HepG2 (cell line): ENCODE results near the gene AUP1. TPM values are rescaled to one million over a fixed set of nuclear protein-coding genes. Genes with fewer than 3 reads are reported as not detected.

Experiments used
- DPF2 ChIP-seq: sonication (generic); formaldehyde crosslinking; IDR thresholded peaks from 2 replicates; pipeline ENCODE4 v1.4.0; 2020; ENCODE audit warnings: mild to moderate bottlenecking, low read depth, missing genetic modification reagents, borderline replicate concordance
- EP300 ChIP-seq, 3 experiments: sonication (generic) in 1 of 3; formaldehyde crosslinking in 1 of 3; IDR thresholded peaks; 2 replicates each; pipeline versions ENCODE4 v1.5.1 to v1.6.1; 2011 to 2020; ENCODE audit warnings: low read depth in 2 of 3, low read length in 2 of 3, borderline replicate concordance in 1 of 3, improper control_type of control experiment in 1 of 3, mild to moderate bottlenecking in 1 of 3, missing genetic modification reagents in 1 of 3, moderate library complexity in 1 of 3
- GATA4 ChIP-seq: sonication (generic); IDR thresholded peaks from 2 replicates; pipeline ENCODE4 v1.6.1; 2016; ENCODE audit warnings: antibody characterized with exemption, low read depth, borderline replicate concordance
- HNRNPH1 ChIP-seq: fragments of 200-400 bp; formaldehyde crosslinking; optimal IDR thresholded peaks from 2 replicates; pipeline ENCODE3; 2017; ENCODE audit warnings: mild to moderate bottlenecking, low read depth, low read length
- ISL2 ChIP-seq: sonication (generic); formaldehyde crosslinking; IDR thresholded peaks from 2 replicates; pipeline ENCODE4 v1.5.0; 2020; ENCODE audit warnings: missing genetic modification reagents
- KDM3A ChIP-seq: IDR thresholded peaks from 2 replicates; pipeline ENCODE4 v1.6.1; 2018; ENCODE audit warnings: low read depth, missing compliant biosample characterization
- MIER3 ChIP-seq: IDR thresholded peaks from 2 replicates; pipeline ENCODE4 v1.6.1; 2016; ENCODE audit warnings: missing compliant biosample characterization, borderline replicate concordance
- NFRKB ChIP-seq: fragments of 450-650 bp; IDR thresholded peaks from 2 replicates; pipeline ENCODE4 v1.6.1; 2017
- SALL2 ChIP-seq: sonication (generic); formaldehyde crosslinking; IDR thresholded peaks from 2 replicates; pipeline ENCODE4 v1.8.1; 2023; ENCODE audit warnings: mild to moderate bottlenecking, missing genetic modification reagents, inconsistent platforms
- ZFP90 ChIP-seq: sonication (generic); formaldehyde crosslinking; IDR thresholded peaks from 2 replicates; pipeline ENCODE4 v1.8.0; 2022; ENCODE audit warnings: missing genetic modification reagents, mild to moderate bottlenecking, inconsistent platforms, borderline replicate concordance
- ZNF143 ChIP-seq: sonication (generic); formaldehyde crosslinking; IDR thresholded peaks from 2 replicates; pipeline ENCODE4 v1.4.0; 2020; ENCODE audit warnings: missing genetic modification reagents
- ZNF17 ChIP-seq: sonication (generic); formaldehyde crosslinking; IDR thresholded peaks from 2 replicates; pipeline ENCODE4 v1.5.0; 2020; ENCODE audit warnings: mild to moderate bottlenecking, missing genetic modification reagents
- ZNF230 ChIP-seq: sonication (generic); formaldehyde crosslinking; IDR thresholded peaks from 2 replicates; pipeline ENCODE4 v1.4.0; 2020; ENCODE audit warnings: mild to moderate bottlenecking, missing genetic modification reagents
- ZNF280D ChIP-seq: sonication (generic); formaldehyde crosslinking; IDR thresholded peaks from 2 replicates; pipeline ENCODE4 v1.5.1; 2020; ENCODE audit warnings: mild to moderate bottlenecking, missing genetic modification reagents
- ZNF337 ChIP-seq: sonication (generic); formaldehyde crosslinking; IDR thresholded peaks from 2 replicates; pipeline ENCODE4 v1.5.1; 2020; ENCODE audit warnings: missing genetic modification reagents, low read depth, mild to moderate bottlenecking, borderline replicate concordance
- ZNF772 ChIP-seq: sonication (generic); formaldehyde crosslinking; IDR thresholded peaks from 2 replicates; pipeline ENCODE4 v1.5.0; 2020; ENCODE audit warnings: mild to moderate bottlenecking, missing genetic modification reagents
- polyA plus RNA-seq, 8 experiments: library from polyadenylated mRNA; depleted of rRNA in 3 of 8; stranded (reverse) in 7 of 8; unstranded in 1 of 8; fragments of >200 nt; fragmentation: Illumina TruSeq in 4 of 8; extraction: Trizol in 4 of 8; gene quantifications; 2 replicates each; pipeline versions ENCODE4 v1.2.1 to v1.2.3, GENCODE V29; 2011 to 2016; ENCODE audit warnings: low read depth in 4 of 8, missing spikeins in 1 of 8, mixed read lengths in 1 of 8; ENCODE audit not compliant: insufficient read depth in 1 of 8
- total RNA-seq, 5 experiments: library from RNA; depleted of rRNA; stranded (reverse); fragments of >200 nt; fragmentation: Illumina TruSeq; extraction: Trizol; gene quantifications; 2 replicates each; pipeline ENCODE4 v1.2.3, GENCODE V29; 2016; ENCODE audit warnings: low read depth in 1 of 5
- TF ChIP-seq, protein P1 (sequence below), 2 experiments: sonication (generic) in 1 of 2; formaldehyde crosslinking in 1 of 2; IDR thresholded peaks; 2 replicates each; pipeline versions ENCODE4 v1.4.0 to v1.6.1; 2016 to 2020; ENCODE audit warnings: borderline replicate concordance in 1 of 2, low read depth in 1 of 2, mild to moderate bottlenecking in 1 of 2, missing genetic modification reagents in 1 of 2
- TF ChIP-seq, protein P2 (sequence below): sonication (generic); formaldehyde crosslinking; IDR thresholded peaks from 2 replicates; pipeline ENCODE4 v1.8.0; 2022; ENCODE audit warnings: low read depth, missing genetic modification reagents

The AUP1 gene
- total and polyA plus RNA-seq, 2 of the 13 experiments (the other 11 are each of a cell fraction or from before 2014, with no cell fraction given) = 174 to 267 TPM

GRCh38 chr2:74482801-74483674 lies 46.5 kb downstream of the AUP1 start, which contains the start of the genes CCDC142 and TTC31 (continued):
- TF ChIP-seq SALL2 (CRISPR knock-in tag) (no peak), ZNF143 (peak; percentile 86), ZNF337 (CRISPR knock-in tag) (peak; percentile 92; the same call in 1 of the 2 replicates), KDM3A (peak; percentile 72), DPF2 (CRISPR knock-in tag) (0 out of 2 replicates have a peak, but pooled peaks have one; percentile 8), HNRNPH1 (peak; percentile 18), ISL2 (peak; percentile 50; the same call in 1 of the 2 replicates), ZNF280D (CRISPR knock-in tag) (peak; percentile 63), ZNF772 (CRISPR knock-in tag) (0 out of 2 replicates have a peak, but pooled peaks have one; percentile 48), EP300 (IDR thresholded peaks at IDR 0.05; ENCODE audit: low read depth in 2 of 2, low read length in 2 of 2) (0 out of 4 replicates have a peak, but pooled peaks of 1 of the 2 experiments have one; percentile 31), EP300 (CRISPR knock-in tag; IDR thresholded peaks at IDR 0.05; ENCODE audit: borderline replicate concordance) (0 out of 2 replicates have a peak, but pooled peaks have one; percentile 30), MIER3 (CRISPR knock-in tag) (peak; percentile 79; the same call in 1 of the 2 replicates), NFRKB (peak; percentile 59; the same call in 1 of the 2 replicates), GATA4 (peak; percentile 20; the same call in 1 of the 2 replicates), ZNF17 (CRISPR knock-in tag) (no peak), ZNF230 (CRISPR knock-in tag) (peak; percentile 84; the same call in 1 of the 2 replicates), ZFP90 (CRISPR knock-in tag) (peak; percentile 76; the same call in 1 of the 2 replicates)
- TF ChIP-seq, protein P1, sequence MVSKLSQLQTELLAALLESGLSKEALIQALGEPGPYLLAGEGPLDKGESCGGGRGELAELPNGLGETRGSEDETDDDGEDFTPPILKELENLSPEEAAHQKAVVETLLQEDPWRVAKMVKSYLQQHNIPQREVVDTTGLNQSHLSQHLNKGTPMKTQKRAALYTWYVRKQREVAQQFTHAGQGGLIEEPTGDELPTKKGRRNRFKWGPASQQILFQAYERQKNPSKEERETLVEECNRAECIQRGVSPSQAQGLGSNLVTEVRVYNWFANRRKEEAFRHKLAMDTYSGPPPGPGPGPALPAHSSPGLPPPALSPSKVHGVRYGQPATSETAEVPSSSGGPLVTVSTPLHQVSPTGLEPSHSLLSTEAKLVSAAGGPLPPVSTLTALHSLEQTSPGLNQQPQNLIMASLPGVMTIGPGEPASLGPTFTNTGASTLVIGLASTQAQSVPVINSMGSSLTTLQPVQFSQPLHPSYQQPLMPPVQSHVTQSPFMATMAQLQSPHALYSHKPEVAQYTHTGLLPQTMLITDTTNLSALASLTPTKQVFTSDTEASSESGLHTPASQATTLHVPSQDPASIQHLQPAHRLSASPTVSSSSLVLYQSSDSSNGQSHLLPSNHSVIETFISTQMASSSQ (IDR thresholded peaks at IDR 0.05; ENCODE audit: low read depth) = peak; percentile 68; the same call in 1 of the 2 replicates
- TF ChIP-seq, protein P1 (CRISPR knock-in tag; IDR thresholded peaks at IDR 0.05; ENCODE audit: borderline replicate concordance) = peak; percentile 77; the same call in 1 of the 2 replicates
- TF ChIP-seq, protein P2, sequence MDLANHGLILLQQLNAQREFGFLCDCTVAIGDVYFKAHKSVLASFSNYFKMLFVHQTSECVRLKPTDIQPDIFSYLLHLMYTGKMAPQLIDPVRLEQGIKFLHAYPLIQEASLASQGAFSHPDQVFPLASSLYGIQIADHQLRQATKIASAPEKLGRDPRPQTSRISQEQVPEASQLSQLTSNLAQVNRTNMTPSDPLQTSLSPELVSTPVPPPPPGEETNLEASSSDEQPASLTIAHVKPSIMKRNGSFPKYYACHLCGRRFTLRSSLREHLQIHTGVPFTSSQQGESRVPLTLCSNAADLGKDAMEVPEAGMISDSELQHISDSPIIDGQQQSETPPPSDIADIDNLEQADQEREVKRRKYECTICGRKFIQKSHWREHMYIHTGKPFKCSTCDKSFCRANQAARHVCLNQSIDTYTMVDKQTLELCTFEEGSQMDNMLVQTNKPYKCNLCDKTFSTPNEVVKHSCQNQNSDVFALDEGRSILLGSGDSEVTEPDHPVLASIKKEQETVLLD = peak; percentile 81
